ENCODE measurements around the gene DR1. TPM values are rescaled to one million over a fixed set of nuclear protein-coding genes. Genes with fewer than 3 reads are reported as not detected.
A peak's percentile ranks its signal among the peaks of the same experiment; 100 is the strongest.

The DR1 gene
- total and polyA plus RNA-seq, 2 of the 13 experiments (the other 11 are each of a cell fraction or from before 2014, with no cell fraction given): 17.8 to 42.3 TPM

DNA sequence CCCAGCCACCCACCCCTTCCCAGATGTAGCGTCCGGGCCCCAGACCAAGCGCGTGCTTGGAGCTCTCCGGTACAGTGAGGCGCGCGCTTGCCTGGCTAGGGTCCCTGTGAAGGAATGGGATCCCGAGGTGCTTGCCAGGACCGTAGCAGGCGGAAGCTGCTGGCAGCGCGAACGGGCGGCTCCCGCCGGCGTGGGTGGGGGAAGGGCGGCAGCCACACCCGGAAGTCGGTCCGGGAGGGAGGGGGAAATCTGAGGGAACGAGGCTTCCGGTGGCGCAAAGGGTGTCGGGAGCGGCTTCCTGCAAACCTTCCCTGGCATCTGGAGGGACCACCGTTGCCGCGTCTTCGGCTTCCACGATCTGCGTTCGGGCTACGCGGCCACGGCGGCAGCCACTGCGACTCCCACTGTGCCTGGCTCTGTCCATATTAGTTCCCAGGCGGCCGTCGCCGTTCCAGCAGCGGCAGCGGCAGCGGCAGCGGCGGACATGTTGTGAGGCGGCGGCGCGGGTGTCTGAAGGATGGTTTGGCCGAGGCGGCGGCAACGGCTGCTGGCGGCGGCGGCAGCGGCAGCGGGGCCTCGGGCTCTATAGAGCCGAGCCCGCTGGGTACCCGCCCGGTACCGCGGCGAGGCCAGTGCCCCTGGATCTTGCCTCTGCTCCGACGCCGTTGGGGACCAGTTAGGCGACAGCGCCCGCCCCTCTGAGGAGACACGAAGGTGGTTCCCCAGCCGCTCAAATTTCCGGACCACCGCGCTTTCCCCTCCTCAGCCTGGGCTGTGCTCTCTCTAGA is at the start of gene DR1 (continued):
- TF ChIP-seq, protein P1, sequence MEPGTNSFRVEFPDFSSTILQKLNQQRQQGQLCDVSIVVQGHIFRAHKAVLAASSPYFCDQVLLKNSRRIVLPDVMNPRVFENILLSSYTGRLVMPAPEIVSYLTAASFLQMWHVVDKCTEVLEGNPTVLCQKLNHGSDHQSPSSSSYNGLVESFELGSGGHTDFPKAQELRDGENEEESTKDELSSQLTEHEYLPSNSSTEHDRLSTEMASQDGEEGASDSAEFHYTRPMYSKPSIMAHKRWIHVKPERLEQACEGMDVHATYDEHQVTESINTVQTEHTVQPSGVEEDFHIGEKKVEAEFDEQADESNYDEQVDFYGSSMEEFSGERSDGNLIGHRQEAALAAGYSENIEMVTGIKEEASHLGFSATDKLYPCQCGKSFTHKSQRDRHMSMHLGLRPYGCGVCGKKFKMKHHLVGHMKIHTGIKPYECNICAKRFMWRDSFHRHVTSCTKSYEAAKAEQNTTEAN (CRISPR knock-in tag; conservative IDR thresholded peaks at IDR 0.05): no peak; the same call in 1 of the 2 replicates
- TF ChIP-seq, protein P2, sequence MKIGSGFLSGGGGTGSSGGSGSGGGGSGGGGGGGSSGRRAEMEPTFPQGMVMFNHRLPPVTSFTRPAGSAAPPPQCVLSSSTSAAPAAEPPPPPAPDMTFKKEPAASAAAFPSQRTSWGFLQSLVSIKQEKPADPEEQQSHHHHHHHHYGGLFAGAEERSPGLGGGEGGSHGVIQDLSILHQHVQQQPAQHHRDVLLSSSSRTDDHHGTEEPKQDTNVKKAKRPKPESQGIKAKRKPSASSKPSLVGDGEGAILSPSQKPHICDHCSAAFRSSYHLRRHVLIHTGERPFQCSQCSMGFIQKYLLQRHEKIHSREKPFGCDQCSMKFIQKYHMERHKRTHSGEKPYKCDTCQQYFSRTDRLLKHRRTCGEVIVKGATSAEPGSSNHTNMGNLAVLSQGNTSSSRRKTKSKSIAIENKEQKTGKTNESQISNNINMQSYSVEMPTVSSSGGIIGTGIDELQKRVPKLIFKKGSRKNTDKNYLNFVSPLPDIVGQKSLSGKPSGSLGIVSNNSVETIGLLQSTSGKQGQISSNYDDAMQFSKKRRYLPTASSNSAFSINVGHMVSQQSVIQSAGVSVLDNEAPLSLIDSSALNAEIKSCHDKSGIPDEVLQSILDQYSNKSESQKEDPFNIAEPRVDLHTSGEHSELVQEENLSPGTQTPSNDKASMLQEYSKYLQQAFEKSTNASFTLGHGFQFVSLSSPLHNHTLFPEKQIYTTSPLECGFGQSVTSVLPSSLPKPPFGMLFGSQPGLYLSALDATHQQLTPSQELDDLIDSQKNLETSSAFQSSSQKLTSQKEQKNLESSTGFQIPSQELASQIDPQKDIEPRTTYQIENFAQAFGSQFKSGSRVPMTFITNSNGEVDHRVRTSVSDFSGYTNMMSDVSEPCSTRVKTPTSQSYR (CRISPR knock-in tag; IDR thresholded peaks at IDR 0.05; ENCODE audit: borderline replicate concordance): peak; percentile 100
- TF ChIP-seq ZBTB42 (CRISPR knock-in tag; IDR thresholded peaks at IDR 0.05) (no peak), PHF8 (CRISPR knock-in tag; IDR thresholded peaks at IDR 0.05) (peak; percentile 89), SRF (IDR thresholded peaks at IDR 0.05; ENCODE audit: low read depth, low read length) (no peak), ZSCAN31 (CRISPR knock-in tag; IDR thresholded peaks at IDR 0.05; ENCODE audit: low read depth) (peak; percentile 97), HHEX (CRISPR knock-in tag; IDR thresholded peaks at IDR 0.05) (no peak), HOXA9 (CRISPR knock-in tag; IDR thresholded peaks at IDR 0.05; ENCODE audit: borderline replicate concordance) (peak; percentile 82; the same call in 1 of the 2 replicates), TBP (CRISPR knock-in tag; IDR thresholded peaks at IDR 0.05) (no peak), ZNF615 (CRISPR knock-in tag; IDR thresholded peaks at IDR 0.05; ENCODE audit: borderline replicate concordance) (no peak), ZKSCAN8 (CRISPR knock-in tag; IDR thresholded peaks at IDR 0.05; ENCODE audit: borderline replicate concordance) (peak; percentile 67; the same call in 1 of the 2 replicates), RAD21 (CRISPR knock-in tag; IDR thresholded peaks at IDR 0.05) (peak; percentile 45; the same call in 1 of the 2 replicates), TMF1 (CRISPR knock-in tag; IDR thresholded peaks at IDR 0.05; ENCODE audit: low read depth) (peak; percentile 53; the same call in 1 of the 2 replicates), AGO2 (optimal IDR thresholded peaks at IDR 0.05; ENCODE audit: low read depth, low read length) (peak; percentile 86), MAFG (CRISPR knock-in tag; IDR thresholded peaks at IDR 0.05) (no peak), ZNF747 (CRISPR knock-in tag; IDR thresholded peaks at IDR 0.05; ENCODE audit: borderline replicate concordance) (peak; percentile 96; the same call in 1 of the 2 replicates), SRY (CRISPR knock-in tag; IDR thresholded peaks at IDR 0.05) (no peak; the same call in 1 of the 2 replicates)
- TF ChIP-seq, protein P3, sequence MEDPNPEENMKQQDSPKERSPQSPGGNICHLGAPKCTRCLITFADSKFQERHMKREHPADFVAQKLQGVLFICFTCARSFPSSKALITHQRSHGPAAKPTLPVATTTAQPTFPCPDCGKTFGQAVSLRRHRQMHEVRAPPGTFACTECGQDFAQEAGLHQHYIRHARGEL (CRISPR knock-in tag; IDR thresholded peaks at IDR 0.05): peak; percentile 59; the same call in 1 of the 2 replicates
- TF ChIP-seq, protein P4, sequence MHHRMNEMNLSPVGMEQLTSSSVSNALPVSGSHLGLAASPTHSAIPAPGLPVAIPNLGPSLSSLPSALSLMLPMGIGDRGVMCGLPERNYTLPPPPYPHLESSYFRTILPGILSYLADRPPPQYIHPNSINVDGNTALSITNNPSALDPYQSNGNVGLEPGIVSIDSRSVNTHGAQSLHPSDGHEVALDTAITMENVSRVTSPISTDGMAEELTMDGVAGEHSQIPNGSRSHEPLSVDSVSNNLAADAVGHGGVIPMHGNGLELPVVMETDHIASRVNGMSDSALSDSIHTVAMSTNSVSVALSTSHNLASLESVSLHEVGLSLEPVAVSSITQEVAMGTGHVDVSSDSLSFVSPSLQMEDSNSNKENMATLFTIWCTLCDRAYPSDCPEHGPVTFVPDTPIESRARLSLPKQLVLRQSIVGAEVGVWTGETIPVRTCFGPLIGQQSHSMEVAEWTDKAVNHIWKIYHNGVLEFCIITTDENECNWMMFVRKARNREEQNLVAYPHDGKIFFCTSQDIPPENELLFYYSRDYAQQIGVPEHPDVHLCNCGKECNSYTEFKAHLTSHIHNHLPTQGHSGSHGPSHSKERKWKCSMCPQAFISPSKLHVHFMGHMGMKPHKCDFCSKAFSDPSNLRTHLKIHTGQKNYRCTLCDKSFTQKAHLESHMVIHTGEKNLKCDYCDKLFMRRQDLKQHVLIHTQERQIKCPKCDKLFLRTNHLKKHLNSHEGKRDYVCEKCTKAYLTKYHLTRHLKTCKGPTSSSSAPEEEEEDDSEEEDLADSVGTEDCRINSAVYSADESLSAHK (CRISPR knock-in tag; IDR thresholded peaks at IDR 0.05; ENCODE audit: borderline replicate concordance): no peak
- TF ChIP-seq, protein P5, sequence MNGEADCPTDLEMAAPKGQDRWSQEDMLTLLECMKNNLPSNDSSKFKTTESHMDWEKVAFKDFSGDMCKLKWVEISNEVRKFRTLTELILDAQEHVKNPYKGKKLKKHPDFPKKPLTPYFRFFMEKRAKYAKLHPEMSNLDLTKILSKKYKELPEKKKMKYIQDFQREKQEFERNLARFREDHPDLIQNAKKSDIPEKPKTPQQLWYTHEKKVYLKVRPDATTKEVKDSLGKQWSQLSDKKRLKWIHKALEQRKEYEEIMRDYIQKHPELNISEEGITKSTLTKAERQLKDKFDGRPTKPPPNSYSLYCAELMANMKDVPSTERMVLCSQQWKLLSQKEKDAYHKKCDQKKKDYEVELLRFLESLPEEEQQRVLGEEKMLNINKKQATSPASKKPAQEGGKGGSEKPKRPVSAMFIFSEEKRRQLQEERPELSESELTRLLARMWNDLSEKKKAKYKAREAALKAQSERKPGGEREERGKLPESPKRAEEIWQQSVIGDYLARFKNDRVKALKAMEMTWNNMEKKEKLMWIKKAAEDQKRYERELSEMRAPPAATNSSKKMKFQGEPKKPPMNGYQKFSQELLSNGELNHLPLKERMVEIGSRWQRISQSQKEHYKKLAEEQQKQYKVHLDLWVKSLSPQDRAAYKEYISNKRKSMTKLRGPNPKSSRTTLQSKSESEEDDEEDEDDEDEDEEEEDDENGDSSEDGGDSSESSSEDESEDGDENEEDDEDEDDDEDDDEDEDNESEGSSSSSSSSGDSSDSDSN (CRISPR knock-in tag; IDR thresholded peaks at IDR 0.05): peak; percentile 96

Data from HepG2 (cell line).